NT2/D1 (cell line): ENCODE measurements around the gene CAPN13.

Experiments used
- SUZ12 ChIP-seq: IDR thresholded peaks from 2 replicates; pipeline ENCODE4 v1.6.1; 2011; ENCODE audit not compliant: insufficient read length, insufficient read depth; ENCODE audit errors: extremely low read depth
- YY1 ChIP-seq: IDR thresholded peaks from 2 replicates; pipeline ENCODE4 v1.6.1; 2011; ENCODE audit not compliant: insufficient read length, insufficient read depth
- ZNF274 ChIP-seq: IDR thresholded peaks from 2 replicates; pipeline ENCODE4 v1.6.1; 2011; ENCODE audit warnings: mild to moderate bottlenecking, low read depth, low read length

GRCh38 chr2:30778611-30779010 lies 28.6 kb downstream of the CAPN13 start:
- TF ChIP-seq ZNF274 (no peak), SUZ12 (no peak), YY1 (no peak)
